Endothelial cell (in vitro differentiated cells): ENCODE data around the gene SHKBP1. TPM values are rescaled to one million over a fixed set of nuclear protein-coding genes. Genes with fewer than 3 reads are reported as not detected.
A peak's percentile ranks its signal among the peaks of the same experiment; 100 is the strongest.
"Not testable (repeated sequence)": the region's sequence is repeated elsewhere in the genome, so short reads cannot be mapped to it uniquely, and the experiment has no call there.

Experiments used
- DNase-seq: peaks from one replicate; pipeline ENCODE4 v3.0.0; 2021; ENCODE audit warnings: low spot score
- H3K27ac Mint-ChIP-seq: one replicate; pipeline ENCODE4 v1.8.0; 2021; ENCODE audit warnings: mixed read lengths, inconsistent platforms; ENCODE audit not compliant: unreplicated experiment
- H3K27me3 Mint-ChIP-seq: one replicate; pipeline ENCODE4 v1.8.0; 2021; ENCODE audit warnings: mild to moderate bottlenecking, moderate library complexity, mixed read lengths, inconsistent platforms; ENCODE audit not compliant: unreplicated experiment
- H3K36me3 Mint-ChIP-seq: one replicate; pipeline ENCODE4 v1.8.0; 2021; ENCODE audit warnings: mild to moderate bottlenecking, low read depth, mixed read lengths, inconsistent platforms; ENCODE audit not compliant: unreplicated experiment
- H3K4me1 Mint-ChIP-seq: one replicate; pipeline ENCODE4 v1.8.0; 2021; ENCODE audit warnings: mild to moderate bottlenecking, mixed read lengths, inconsistent platforms; ENCODE audit not compliant: unreplicated experiment
- H3K4me3 Mint-ChIP-seq: one replicate; pipeline ENCODE4 v1.8.0; 2021; ENCODE audit warnings: mild to moderate bottlenecking, mixed read lengths, inconsistent platforms; ENCODE audit not compliant: unreplicated experiment
- H3K9me3 Mint-ChIP-seq: one replicate; pipeline ENCODE4 v1.8.0; 2021; ENCODE audit warnings: mixed read lengths, inconsistent platforms; ENCODE audit not compliant: unreplicated experiment
- CTCF ChIP-seq: fragments of 200-600 bp; sonication (generic); IDR thresholded peaks from one replicate; pipeline ENCODE4 v1.5.0; 2021; ENCODE audit warnings: antibody characterized with exemption; ENCODE audit not compliant: unreplicated experiment
- total RNA-seq: library from RNA; stranded (reverse); fragmentation: NEBNext Ultra II Directional; extraction: Animal tissue kit (Norgen Biotek cat#: 25700); gene quantifications from one replicate; pipeline ENCODE4 v1.2.1, GENCODE V29; 2021; ENCODE audit not compliant: unreplicated experiment

Gene SHKBP1
- total RNA-seq, 1 donor from 2014 or later: 84.6 TPM

GRCh38 chr19:40588926-40589569 is 12.4 kb downstream of the SHKBP1 start:
- Mint-ChIP-seq H3K4me3 (no peak overlapping the region), H3K36me3 (peaks cover 24% of the 10 kb centered on the region), H3K27ac (no peak overlapping the region), H3K9me3 (no peaks in the 10 kb centered on the region), H3K27me3 (peaks cover 9% of the 10 kb centered on the region), H3K4me1 (no peaks in the 10 kb centered on the region)
- no peak for TF ChIP-seq CTCF
- no peak for DNase-seq

- Mint-ChIP-seq H3K9me3 (no peaks in the 10 kb centered on the region), H3K36me3 (peaks cover 18% of the 10 kb centered on the region), H3K27me3 (peaks cover 13% of the 10 kb centered on the region), H3K27ac (no peak overlapping the region), H3K4me3 (no peak overlapping the region), H3K4me1 (no peaks in the 10 kb centered on the region)
- no peak for DNase-seq
- no peak for TF ChIP-seq CTCF
These were observed 13.1 kb downstream of the SHKBP1 start for GRCh38 chr19:40589591-40590429.

- H3K36me3 Mint-ChIP-seq: peaks cover 18% of the 10 kb centered on the region
- no peak overlapping the region for H3K27ac Mint-ChIP-seq
- no peak for DNase-seq
- peaks cover 13% of the 10 kb centered on the region for H3K27me3 Mint-ChIP-seq
- no peak for TF ChIP-seq CTCF
- H3K9me3 Mint-ChIP-seq: no peaks in the 10 kb centered on the region
- no peak overlapping the region for H3K4me3 Mint-ChIP-seq
- no peaks in the 10 kb centered on the region for H3K4me1 Mint-ChIP-seq
These were observed 14.0 kb downstream of the SHKBP1 start for GRCh38 chr19:40590464-40591265.

- not testable (repeated sequence) for H3K9me3 Mint-ChIP-seq, H3K27ac Mint-ChIP-seq, H3K4me1 Mint-ChIP-seq, DNase-seq, H3K4me3 Mint-ChIP-seq
- peaks cover 13% of the 10 kb centered on the region for H3K27me3 Mint-ChIP-seq
- H3K36me3 Mint-ChIP-seq: peaks cover 12% of the 10 kb centered on the region
These were observed 15.1 kb downstream of the SHKBP1 start for GRCh38 chr19:40591724-40592123.

GRCh38 chr19:40592170-40592569 is 15.5 kb downstream of the SHKBP1 start:
- peak overlapping the region; percentile 52 for H3K27ac Mint-ChIP-seq
- no peak overlapping the region for H3K4me3 Mint-ChIP-seq
- no peaks in the 10 kb centered on the region for H3K4me1 Mint-ChIP-seq
- no peaks in the 10 kb centered on the region for H3K9me3 Mint-ChIP-seq
- no peak for DNase-seq
- TF ChIP-seq CTCF: no peak
- H3K36me3 Mint-ChIP-seq: peaks cover 7% of the 10 kb centered on the region
- H3K27me3 Mint-ChIP-seq: peaks cover 13% of the 10 kb centered on the region
